Fibroblast of gingiva (primary cell): ENCODE results near the gene ETV5.
A peak's percentile ranks its signal among the peaks of the same experiment; 100 is the strongest.

ENCODE experiments used
- DNase-seq: peaks from one replicate; pipeline ENCODE4 v3.0.0-alpha.2; 2011; ENCODE audit warnings: low read depth

Gene ETV5

GRCh38 chr3:186108941-186109865, at the start of gene ETV5:
Gene ETV5, minus strand, starts transcription at chr3:186109089. Its CDS starts 3,221 bp downstream, at chr3:186105868.
- DNase-seq, result peak; percentile 100

- DNase-seq, result no peak
These were observed 45.8 kb upstream of the ETV5 start for GRCh38 chr3:186154641-186155040.

- no peak for DNase-seq
These were observed 44.0 kb upstream of the ETV5 start for GRCh38 chr3:186152889-186153292.

GRCh38 chr3:186152361-186152798, 43.5 kb upstream of the ETV5 start:
- no peak for DNase-seq

GRCh38 chr3:186151077-186151971, 42.4 kb upstream of the ETV5 start:
- DNase-seq, result no peak

GRCh38 chr3:186150041-186150830, 41.3 kb upstream of the ETV5 start:
- no peak for DNase-seq

- DNase-seq, result no peak
These were observed 40.6 kb upstream of the ETV5 start for GRCh38 chr3:186149319-186149960.

GRCh38 chr3:186144257-186144656, 35.4 kb upstream of the ETV5 start:
- DNase-seq, result no peak

GRCh38 chr3:186143250-186143649, 34.4 kb upstream of the ETV5 start:
- DNase-seq, result no peak

- DNase-seq, result no peak
These were observed 33.6 kb upstream of the ETV5 start for GRCh38 chr3:186142393-186142932.

GRCh38 chr3:186141790-186142189, 32.9 kb upstream of the ETV5 start:
- no peak for DNase-seq

GRCh38 chr3:186138272-186138981, 29.5 kb upstream of the ETV5 start:
- no peak for DNase-seq

GRCh38 chr3:186137051-186137685, 28.3 kb upstream of the ETV5 start:
- DNase-seq, result no peak

- no peak for DNase-seq
These were observed 25.1 kb upstream of the ETV5 start for GRCh38 chr3:186133980-186134379.

GRCh38 chr3:186132487-186132886, 23.6 kb upstream of the ETV5 start:
- DNase-seq, result no peak

GRCh38 chr3:186129206-186129605, 20.3 kb upstream of the ETV5 start:
- no peak for DNase-seq

- no peak for DNase-seq
These were observed 19.3 kb upstream of the ETV5 start for GRCh38 chr3:186128158-186128557.

GRCh38 chr3:186127463-186127862, 18.6 kb upstream of the ETV5 start:
- DNase-seq, result no peak

- DNase-seq, result no peak
These were observed 16.2 kb upstream of the ETV5 start for GRCh38 chr3:186125118-186125517.

- DNase-seq, result no peak
These were observed 15.7 kb upstream of the ETV5 start for GRCh38 chr3:186124592-186124991.
